HFFc6 (cell line): Measurements from ENCODE around the gene SUPT16H. TPM values are rescaled to one million over a fixed set of nuclear protein-coding genes. Genes with fewer than 3 reads are reported as not detected.

ENCODE experiments used
- DNase-seq: peaks from one replicate; pipeline ENCODE4 v3.0.0-alpha.2; 2018
- H3K27ac Mint-ChIP-seq: 2 replicates; pipeline ENCODE4 v1.8.0; 2020; ENCODE audit warnings: mild to moderate bottlenecking, mixed read lengths
- H3K27me3 Mint-ChIP-seq: 2 replicates; pipeline ENCODE4 v1.8.0; 2021; ENCODE audit warnings: mild to moderate bottlenecking, moderate library complexity, mixed read lengths; ENCODE audit not compliant: insufficient read depth
- H3K36me3 Mint-ChIP-seq: 2 replicates; pipeline ENCODE4 v1.8.0; 2021; ENCODE audit warnings: low read depth, mixed read lengths
- H3K4me1 Mint-ChIP-seq: 2 replicates; pipeline ENCODE4 v1.8.0; 2020; ENCODE audit warnings: low read depth, mixed read lengths
- H3K4me3 Mint-ChIP-seq: 2 replicates; pipeline ENCODE4 v1.8.0; 2020; ENCODE audit warnings: mild to moderate bottlenecking, moderate library complexity, mixed read lengths
- H3K9me3 Mint-ChIP-seq: 2 replicates; pipeline ENCODE4 v1.8.0; 2020; ENCODE audit warnings: mild to moderate bottlenecking, mixed read lengths
- total RNA-seq, 6 experiments: library from RNA; stranded (reverse); fragmentation: NEBNext Ultra II Directional; extraction: Animal tissue kit (Norgen Biotek cat#: 25700); gene quantifications; 2 replicates in 1 of 6; 3 replicates in 5 of 6; pipeline ENCODE4 v1.2.3, GENCODE V29; 2021
- TF ChIP-seq, protein P1 (sequence below): fragments of 200-600 bp; sonication (generic); IDR thresholded peaks from 2 replicates; pipeline ENCODE4 v1.5.0; 2021; ENCODE audit warnings: antibody characterized with exemption, mild to moderate bottlenecking

Gene SUPT16H
- total RNA-seq, 6 experiments from 2014 or later: 67.9 to 91.9 (median 86.2) TPM

GRCh38 chr14:21369949-21370679, 13.7 kb downstream of the SUPT16H start:
- TF ChIP-seq, protein P1, sequence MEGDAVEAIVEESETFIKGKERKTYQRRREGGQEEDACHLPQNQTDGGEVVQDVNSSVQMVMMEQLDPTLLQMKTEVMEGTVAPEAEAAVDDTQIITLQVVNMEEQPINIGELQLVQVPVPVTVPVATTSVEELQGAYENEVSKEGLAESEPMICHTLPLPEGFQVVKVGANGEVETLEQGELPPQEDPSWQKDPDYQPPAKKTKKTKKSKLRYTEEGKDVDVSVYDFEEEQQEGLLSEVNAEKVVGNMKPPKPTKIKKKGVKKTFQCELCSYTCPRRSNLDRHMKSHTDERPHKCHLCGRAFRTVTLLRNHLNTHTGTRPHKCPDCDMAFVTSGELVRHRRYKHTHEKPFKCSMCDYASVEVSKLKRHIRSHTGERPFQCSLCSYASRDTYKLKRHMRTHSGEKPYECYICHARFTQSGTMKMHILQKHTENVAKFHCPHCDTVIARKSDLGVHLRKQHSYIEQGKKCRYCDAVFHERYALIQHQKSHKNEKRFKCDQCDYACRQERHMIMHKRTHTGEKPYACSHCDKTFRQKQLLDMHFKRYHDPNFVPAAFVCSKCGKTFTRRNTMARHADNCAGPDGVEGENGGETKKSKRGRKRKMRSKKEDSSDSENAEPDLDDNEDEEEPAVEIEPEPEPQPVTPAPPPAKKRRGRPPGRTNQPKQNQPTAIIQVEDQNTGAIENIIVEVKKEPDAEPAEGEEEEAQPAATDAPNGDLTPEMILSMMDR: no peak
- DNase-seq: no peak
- Mint-ChIP-seq H3K27me3 (no peaks in the 10 kb centered on the region), H3K4me1 (no peaks in the 10 kb centered on the region), H3K4me3 (no peak overlapping the region), H3K36me3 (peaks cover 48% of the 10 kb centered on the region), H3K27ac (no peak overlapping the region), H3K9me3 (no peaks in the 10 kb centered on the region)

DNA sequence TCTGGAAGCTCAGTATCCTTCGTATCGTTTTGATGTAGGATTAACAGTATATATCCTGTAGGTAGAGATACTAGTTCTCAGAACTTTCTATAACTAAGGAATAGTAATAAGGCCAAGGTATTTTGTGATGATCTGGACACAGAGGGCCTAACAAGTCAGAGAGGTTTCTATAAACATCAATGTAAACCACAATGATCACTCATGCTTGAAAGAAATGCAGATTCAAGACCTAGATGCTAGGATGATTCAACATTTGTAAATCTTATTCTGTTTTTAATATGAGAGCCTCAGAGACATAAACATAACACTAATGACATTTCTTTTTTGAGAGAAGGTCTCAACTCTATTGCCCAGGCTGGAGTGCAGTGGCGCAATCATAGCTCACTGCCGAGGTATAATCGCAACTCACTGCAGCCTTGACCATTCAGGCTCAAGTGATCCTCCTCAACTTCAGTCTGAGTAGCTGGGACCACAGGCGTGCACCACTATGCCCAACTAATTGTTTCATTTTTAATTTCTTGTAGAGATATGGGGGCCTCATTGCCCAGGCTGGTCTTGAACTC, 16.2 kb downstream of the SUPT16H start:
- H3K4me3 Mint-ChIP-seq: no peak overlapping the region
- no peaks in the 10 kb centered on the region for H3K9me3 Mint-ChIP-seq
- H3K36me3 Mint-ChIP-seq: peaks cover 62% of the 10 kb centered on the region
- no peak for DNase-seq
- no peak overlapping the region for H3K27ac Mint-ChIP-seq
- H3K4me1 Mint-ChIP-seq: no peaks in the 10 kb centered on the region
- no peaks in the 10 kb centered on the region for H3K27me3 Mint-ChIP-seq
- TF ChIP-seq, protein P1: no peak

- TF ChIP-seq, protein P1: no peak
- DNase-seq: no peak
- no peaks in the 10 kb centered on the region for H3K27me3 Mint-ChIP-seq
- no peak overlapping the region for H3K27ac Mint-ChIP-seq
- H3K4me3 Mint-ChIP-seq: no peak overlapping the region
- no peaks in the 10 kb centered on the region for H3K9me3 Mint-ChIP-seq
- no peaks in the 10 kb centered on the region for H3K4me1 Mint-ChIP-seq
- H3K36me3 Mint-ChIP-seq: peaks cover 64% of the 10 kb centered on the region
Measured at GRCh38 chr14:21356511-21356910, 27.3 kb downstream of the SUPT16H start.

GRCh38 chr14:21352587-21352986, 31.2 kb downstream of the SUPT16H start:
- peaks cover 7% of the 10 kb centered on the region for H3K4me1 Mint-ChIP-seq
- H3K27me3 Mint-ChIP-seq: no peaks in the 10 kb centered on the region
- H3K36me3 Mint-ChIP-seq: peaks cover 46% of the 10 kb centered on the region
- TF ChIP-seq, protein P1: no peak
- DNase-seq: no peak
- H3K9me3 Mint-ChIP-seq: no peaks in the 10 kb centered on the region
- H3K4me3 Mint-ChIP-seq: no peak overlapping the region
- H3K27ac Mint-ChIP-seq: no peak overlapping the region

GRCh38 chr14:21350539-21350938, 33.3 kb downstream of the SUPT16H start:
- peaks cover 17% of the 10 kb centered on the region for H3K4me1 Mint-ChIP-seq
- no peak overlapping the region for H3K4me3 Mint-ChIP-seq
- H3K9me3 Mint-ChIP-seq: no peaks in the 10 kb centered on the region
- H3K27ac Mint-ChIP-seq: no peak overlapping the region
- peaks cover 6% of the 10 kb centered on the region for H3K27me3 Mint-ChIP-seq
- no peak for DNase-seq
- TF ChIP-seq, protein P1: no peak
- peaks cover 38% of the 10 kb centered on the region for H3K36me3 Mint-ChIP-seq
